Muscle of leg (tissue), 11 donors: ENCODE data around the gene HECTD3. TPM values are rescaled to one million over a fixed set of nuclear protein-coding genes. Genes with fewer than 3 reads are reported as not detected.

ENCODE experiments used
- DNase-seq: peaks from one replicate; pipeline ENCODE4 v3.0.0; 2013
- H3K27ac ChIP-seq: one replicate; pipeline ENCODE4 v1.5.1; 2013; ENCODE audit warnings: mild to moderate bottlenecking, low read length, control low read depth
- H3K27me3 ChIP-seq: one replicate; pipeline ENCODE4 v1.6.1; 2013; ENCODE audit warnings: low read length; ENCODE audit not compliant: control insufficient read depth, insufficient read depth
- H3K36me3 ChIP-seq: one replicate; pipeline ENCODE4 v1.6.1; 2013; ENCODE audit warnings: low read length; ENCODE audit not compliant: control insufficient read depth, insufficient read depth
- H3K4me1 ChIP-seq: one replicate; pipeline ENCODE4 v1.6.1; 2013; ENCODE audit warnings: low read length; ENCODE audit not compliant: control insufficient read depth, insufficient read depth
- H3K4me3 ChIP-seq: one replicate; pipeline ENCODE4 v1.5.1; 2013; ENCODE audit warnings: low read length, control low read depth
- H3K9me3 ChIP-seq: replicated peaks from 2 replicates; pipeline ENCODE4 v1.6.1; 2013; ENCODE audit warnings: low read depth, low read length; ENCODE audit not compliant: control insufficient read depth
- WGBS: methylation state at CpG from one replicate; pipeline ENCODE4 v1.1.5; 2013; ENCODE audit warnings: missing lambda C conversion rate; ENCODE audit not compliant: insufficient coverage; 5-methylcytosine and 5-hydroxymethylcytosine counted together
- polyA plus RNA-seq, 8 donors: library from polyadenylated mRNA; unstranded; fragments of 120-200 nt; gene quantifications; one replicate each; pipeline versions ENCODE4 v1.2.1 to v1.2.3, GENCODE V29; 2013; ENCODE audit warnings: inconsistent platforms in 1 of 8, low replicate concordance in 1 of 8; ENCODE audit not compliant: insufficient read length in 8 of 8, insufficient read depth in 1 of 8
- total RNA-seq: library from RNA; stranded (reverse); fragments of 120-200 nt; gene quantifications from one replicate; pipeline ENCODE4 v1.2.4, GENCODE V29; 2013

The HECTD3 gene
- total and polyA plus RNA-seq, 9 donors, result 13.2 to 33.3 (median 30.9) TPM

GRCh38 chr1:45016090-45016697 is 5.1 kb upstream of the HECTD3 start:
- Histone ChIP-seq H3K9me3 (no peaks in the 10 kb centered on the region), H3K36me3 (peaks cover 26% of the 10 kb centered on the region), H3K27ac (no peak overlapping the region), H3K4me1 (peaks cover 30% of the 10 kb centered on the region), H3K27me3 (no peaks in the 10 kb centered on the region), H3K4me3 (no peak overlapping the region)
- no peak for DNase-seq
- no CpG with 5 or more reads among the region's 2 CpGs for WGBS

- no peak for DNase-seq
- H3K27ac ChIP-seq, result no peak overlapping the region
- WGBS, result no CpG with 5 or more reads among the region's 2 CpGs
Measured at GRCh38 chr1:45015683-45016082, 4.6 kb upstream of the HECTD3 start.

GRCh38 chr1:45014321-45015028 is 3.4 kb upstream of the HECTD3 start:
- Histone ChIP-seq H3K36me3 (peaks cover 32% of the 10 kb centered on the region), H3K4me3 (no peak overlapping the region), H3K9me3 (no peaks in the 10 kb centered on the region), H3K27ac (no peak overlapping the region), H3K4me1 (peaks cover 41% of the 10 kb centered on the region), H3K27me3 (no peaks in the 10 kb centered on the region)
- 11% methylated on average over 6 of the region's 6 CpGs for WGBS
- peak; percentile 87 for DNase-seq

More at GRCh38 chr1:45015683-45016082, 4.6 kb upstream of the HECTD3 start:
- no peak overlapping the region for H3K4me3 ChIP-seq
- no peaks in the 10 kb centered on the region for H3K27me3 ChIP-seq
- H3K36me3 ChIP-seq, result peaks cover 26% of the 10 kb centered on the region
- H3K4me1 ChIP-seq, result peaks cover 30% of the 10 kb centered on the region
- no peaks in the 10 kb centered on the region for H3K9me3 ChIP-seq

GRCh38 chr1:45013551-45014209 is 2.6 kb upstream of the HECTD3 start:
- peaks cover 42% of the 10 kb centered on the region for H3K4me1 ChIP-seq
- 78% methylated on average over 9 of the region's 12 CpGs for WGBS

GRCh38 chr1:45012639-45013278 is 1.6 kb upstream of the HECTD3 start:
- peak; percentile 79 for DNase-seq
- Histone ChIP-seq H3K9me3 (no peaks in the 10 kb centered on the region), H3K27ac (peak overlapping the region; percentile 93), H3K27me3 (no peaks in the 10 kb centered on the region), H3K4me1 (peaks cover 42% of the 10 kb centered on the region), H3K4me3 (peak overlapping the region; percentile 73), H3K36me3 (peaks cover 49% of the 10 kb centered on the region)
- WGBS, result 7% methylated on average over 14 of the region's 21 CpGs

More at GRCh38 chr1:45013551-45014209, 2.6 kb upstream of the HECTD3 start:
- DNase-seq, result no peak
- Histone ChIP-seq H3K36me3 (peaks cover 40% of the 10 kb centered on the region), H3K27me3 (no peaks in the 10 kb centered on the region), H3K4me3 (no peak overlapping the region), H3K27ac (no peak overlapping the region), H3K9me3 (no peaks in the 10 kb centered on the region)

GRCh38 chr1:45011837-45012638 is 914 bp upstream of the HECTD3 start, which contains the start of gene UROD:
UROD (plus strand) TSS chr1:45012254; CDS start chr1:45012266, 12 bp downstream.
- peak; percentile 99 for DNase-seq
- Histone ChIP-seq H3K9me3 (no peaks in the 10 kb centered on the region), H3K4me3 (peak within 1 kb of the TSS; percentile 89), H3K27me3 (no peaks in the 10 kb centered on the region), H3K27ac (peak within 1 kb of the TSS; percentile 93), H3K4me1 (peaks cover 42% of the 10 kb centered on the region), H3K36me3 (peaks cover 56% of the 10 kb centered on the region)
- WGBS, result 0% methylated on average over 12 of the region's 21 CpGs

- H3K27ac ChIP-seq, result no peak overlapping the region
- no peaks in the 10 kb centered on the region for H3K9me3 ChIP-seq
Measured at GRCh38 chr1:45009956-45010854, 919 bp downstream of the HECTD3 start.

GRCh38 chr1:45009296-45009865 is 1.7 kb downstream of the HECTD3 start:
- 92% methylated on average over 8 of the region's 11 CpGs for WGBS
- H3K9me3 ChIP-seq, result no peaks in the 10 kb centered on the region
- H3K4me1 ChIP-seq, result peaks cover 38% of the 10 kb centered on the region
- peaks cover 65% of the 10 kb centered on the region for H3K36me3 ChIP-seq
- DNase-seq, result no peak
- no peak overlapping the region for H3K4me3 ChIP-seq
- no peak overlapping the region for H3K27ac ChIP-seq
- H3K27me3 ChIP-seq, result no peaks in the 10 kb centered on the region

More at GRCh38 chr1:45009956-45010854, 919 bp downstream of the HECTD3 start:
- peak overlapping the region; percentile 89 for H3K4me3 ChIP-seq
- WGBS, result 12% methylated on average over 22 of the region's 41 CpGs
- no peaks in the 10 kb centered on the region for H3K27me3 ChIP-seq
- H3K4me1 ChIP-seq, result peaks cover 42% of the 10 kb centered on the region
- peaks cover 65% of the 10 kb centered on the region for H3K36me3 ChIP-seq
- DNase-seq, result no peak
